IPS-18a (cell line): ENCODE data around the gene DCAF10.
A peak's percentile ranks its signal among the peaks of the same experiment; 100 is the strongest.
"Not testable (repeated sequence)": the region's sequence is repeated elsewhere in the genome, so short reads cannot be mapped to it uniquely, and the experiment has no call there.

Experiments
- H3K27ac ChIP-seq: one replicate; pipeline ENCODE4 v1.5.1; 2013; ENCODE audit warnings: low read length
- H3K27me3 ChIP-seq: one replicate; pipeline ENCODE4 v1.6.1; 2013; ENCODE audit warnings: mild to moderate bottlenecking, low read length; ENCODE audit not compliant: control insufficient read depth, insufficient read depth
- H3K36me3 ChIP-seq: one replicate; pipeline ENCODE4 v1.6.1; 2013; ENCODE audit warnings: low read depth, low read length; ENCODE audit not compliant: control insufficient read depth
- H3K4me1 ChIP-seq: one replicate; pipeline ENCODE4 v1.6.1; 2013; ENCODE audit warnings: low read depth, low read length; ENCODE audit not compliant: control insufficient read depth
- H3K4me3 ChIP-seq: one replicate; pipeline ENCODE4 v1.5.1; 2013; ENCODE audit warnings: low read length
- H3K9ac ChIP-seq: one replicate; pipeline ENCODE4 v1.6.1; 2013; ENCODE audit warnings: mild to moderate bottlenecking, low read length, moderate library complexity
- H3K9me3 ChIP-seq: one replicate; pipeline ENCODE4 v1.6.1; 2013; ENCODE audit warnings: low read depth, low read length; ENCODE audit not compliant: control insufficient read depth

Gene DCAF10

DNA sequence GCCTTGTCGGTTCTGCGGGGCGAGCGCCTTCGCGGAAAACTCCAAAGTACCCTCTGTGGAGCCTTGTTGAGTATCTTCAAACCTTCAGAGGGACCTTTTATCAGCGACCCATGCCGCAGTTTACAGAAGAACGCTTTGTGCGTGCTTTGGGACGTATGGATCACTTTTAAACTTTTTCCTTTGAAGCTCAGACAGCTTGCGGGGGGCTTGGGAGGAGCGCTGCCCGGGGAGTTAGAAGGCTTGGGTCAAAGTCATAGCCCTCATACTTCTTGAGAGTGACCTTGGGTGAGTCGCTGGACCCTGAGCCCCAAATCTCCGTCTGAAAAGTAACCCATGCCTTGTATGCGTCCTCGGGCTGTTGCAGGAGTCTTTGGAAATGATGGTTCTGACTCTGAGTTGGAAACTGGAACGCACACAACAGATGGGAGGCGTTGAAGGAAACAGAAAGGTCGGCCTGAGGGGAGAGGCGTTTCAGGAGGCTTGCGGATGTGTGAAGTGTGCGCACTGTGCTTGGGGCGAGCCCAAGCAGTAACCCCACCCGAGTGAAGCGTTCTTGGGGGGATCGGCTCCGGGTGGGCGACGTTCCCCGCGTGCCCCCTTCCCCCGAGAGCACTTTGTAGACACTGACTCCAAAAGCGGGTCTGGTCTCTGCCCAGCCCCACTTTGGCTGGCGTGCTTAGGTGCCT is 104.0 kb downstream of the DCAF10 start:
- Histone ChIP-seq H3K9ac (peak overlapping the region; percentile 67), H3K27me3 (peaks cover 9% of the 10 kb centered on the region), H3K4me1 (peaks cover 12% of the 10 kb centered on the region), H3K9me3 (no peaks in the 10 kb centered on the region), H3K27ac (no peak overlapping the region), H3K36me3 (peaks cover under 1% of the 10 kb centered on the region), H3K4me3 (peak overlapping the region; percentile 94)

GRCh38 chr9:37905131-37905505 is 104.5 kb downstream of the DCAF10 start:
- Histone ChIP-seq H3K4me1 (peaks cover 12% of the 10 kb centered on the region), H3K9ac (no peak overlapping the region), H3K27ac (no peak overlapping the region), H3K4me3 (peak overlapping the region; percentile 94), H3K36me3 (no peaks in the 10 kb centered on the region), H3K9me3 (no peaks in the 10 kb centered on the region), H3K27me3 (peaks cover 9% of the 10 kb centered on the region)

GRCh38 chr9:37905776-37906175 is 105.2 kb downstream of the DCAF10 start:
- peaks cover 12% of the 10 kb centered on the region for H3K4me1 ChIP-seq
- H3K27ac ChIP-seq = no peak overlapping the region
- H3K36me3 ChIP-seq = no peaks in the 10 kb centered on the region
- H3K27me3 ChIP-seq = peaks cover 9% of the 10 kb centered on the region
- H3K9me3 ChIP-seq = no peaks in the 10 kb centered on the region
- H3K9ac ChIP-seq = no peak overlapping the region
- H3K4me3 ChIP-seq = no peak overlapping the region

DNA sequence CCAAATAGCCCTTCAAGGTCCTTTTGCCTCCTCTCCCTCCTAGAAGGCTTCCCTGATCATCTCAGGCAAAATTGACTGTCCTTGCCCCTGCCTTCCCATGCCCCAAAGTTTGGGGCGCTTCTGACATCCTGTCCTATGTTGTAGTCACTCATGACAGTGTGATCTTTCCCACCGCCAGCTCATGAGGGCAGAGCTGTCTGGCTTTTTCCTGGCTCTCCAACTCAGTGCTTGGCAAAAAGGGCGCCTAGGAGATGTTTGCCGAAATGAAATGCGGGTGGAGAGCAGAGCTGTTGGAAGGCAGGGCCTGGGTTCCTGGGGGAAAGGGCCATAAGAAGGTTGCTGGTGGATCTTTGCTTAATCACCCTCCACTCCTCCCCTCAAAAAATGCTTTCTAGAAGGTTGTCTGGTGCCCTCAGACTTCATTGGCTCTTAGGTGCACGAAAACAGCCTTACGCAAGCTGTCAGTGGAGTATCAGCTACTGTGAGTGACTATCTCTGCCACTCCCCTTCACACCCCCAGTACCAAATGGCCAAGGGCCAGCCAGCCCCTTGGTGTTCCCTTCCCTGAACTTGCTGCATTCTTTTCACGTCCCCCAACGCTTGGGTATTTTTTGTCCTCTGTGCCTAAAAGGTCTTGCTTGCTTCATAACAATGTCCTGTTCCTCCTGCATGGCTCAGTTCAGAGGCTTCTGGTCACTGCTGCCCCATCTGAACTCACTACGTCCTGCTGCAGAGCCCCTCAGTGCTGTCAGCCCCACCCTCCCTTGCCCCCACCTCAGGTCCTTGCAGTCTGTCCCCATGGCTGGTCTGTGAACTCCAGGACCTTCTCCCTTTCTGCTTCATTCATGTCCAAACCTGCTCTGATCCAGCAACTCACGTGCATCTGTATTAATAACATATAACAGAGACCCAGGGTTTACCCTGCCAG is 106.0 kb downstream of the DCAF10 start:
- Histone ChIP-seq H3K27me3 (peaks cover 9% of the 10 kb centered on the region), H3K4me3 (no peak overlapping the region), H3K9ac (no peak overlapping the region), H3K27ac (no peak overlapping the region), H3K36me3 (no peaks in the 10 kb centered on the region), H3K4me1 (peaks cover 12% of the 10 kb centered on the region), H3K9me3 (no peaks in the 10 kb centered on the region)

- peaks cover 7% of the 10 kb centered on the region for H3K4me1 ChIP-seq
- H3K9me3 ChIP-seq = no peaks in the 10 kb centered on the region
- H3K27ac ChIP-seq = no peak overlapping the region
- H3K27me3 ChIP-seq = peaks cover 3% of the 10 kb centered on the region
- H3K36me3 ChIP-seq = no peaks in the 10 kb centered on the region
- H3K4me3 ChIP-seq = no peak overlapping the region
- H3K9ac ChIP-seq = no peak overlapping the region
Measured at GRCh38 chr9:37908283-37908682, 107.7 kb downstream of the DCAF10 start.

DNA sequence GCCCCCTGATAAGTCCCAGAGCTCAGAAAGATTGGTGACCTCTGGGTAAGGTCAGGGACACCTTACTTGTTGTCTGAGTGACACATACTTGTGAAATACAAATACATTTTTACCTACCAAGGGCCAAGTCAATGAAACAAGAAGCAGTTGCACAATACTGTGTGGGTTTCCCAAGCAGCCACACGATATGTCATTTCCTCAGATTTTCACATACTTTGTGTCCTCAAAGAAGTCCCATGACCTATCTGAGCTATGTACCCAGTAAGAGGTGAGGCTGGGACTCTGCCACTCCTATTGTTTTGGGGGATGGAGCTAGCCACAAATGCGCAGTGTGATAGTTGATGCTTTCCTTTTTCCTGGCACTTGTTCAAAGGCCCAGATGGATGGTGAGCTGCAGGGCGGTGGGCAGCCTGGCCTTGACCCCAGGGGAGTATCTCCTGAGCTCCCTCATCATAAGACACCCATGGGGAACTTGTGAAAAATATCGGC is 108.1 kb downstream of the DCAF10 start:
- no peak overlapping the region for H3K4me3 ChIP-seq
- peaks cover 3% of the 10 kb centered on the region for H3K27me3 ChIP-seq
- H3K9ac ChIP-seq = no peak overlapping the region
- no peaks in the 10 kb centered on the region for H3K36me3 ChIP-seq
- peaks cover 7% of the 10 kb centered on the region for H3K4me1 ChIP-seq
- no peaks in the 10 kb centered on the region for H3K9me3 ChIP-seq
- no peak overlapping the region for H3K27ac ChIP-seq

DNA sequence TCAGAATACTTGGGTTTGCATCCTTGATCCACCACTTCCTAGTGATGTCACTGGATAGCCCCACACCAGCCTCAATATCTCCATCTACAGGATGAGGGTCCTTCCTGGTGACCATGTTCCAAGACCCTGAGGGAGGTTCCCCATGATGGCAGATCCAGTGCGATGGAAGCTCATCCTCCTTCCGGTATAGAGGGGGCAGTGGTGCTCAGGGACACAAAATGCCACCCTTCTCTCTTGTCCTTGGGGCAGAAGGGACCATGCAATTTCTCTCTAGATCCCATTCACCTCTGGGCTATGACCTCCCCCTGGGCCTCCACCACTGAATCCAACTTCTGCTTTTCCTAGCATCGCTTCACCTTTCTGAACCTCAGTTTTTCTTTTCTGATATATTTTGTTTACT is 108.7 kb downstream of the DCAF10 start:
- Histone ChIP-seq H3K36me3 (no peaks in the 10 kb centered on the region), H3K27ac (no peak overlapping the region), H3K9me3 (no peaks in the 10 kb centered on the region), H3K9ac (no peak overlapping the region), H3K4me1 (peaks cover 7% of the 10 kb centered on the region), H3K4me3 (no peak overlapping the region), H3K27me3 (peaks cover 3% of the 10 kb centered on the region)

GRCh38 chr9:37909836-37910235 is 109.2 kb downstream of the DCAF10 start:
- H3K4me3 ChIP-seq, H3K9ac ChIP-seq, H3K4me1 ChIP-seq, H3K27me3 ChIP-seq, H3K36me3 ChIP-seq, H3K27ac ChIP-seq, H3K9me3 ChIP-seq: not testable (repeated sequence)

DNA sequence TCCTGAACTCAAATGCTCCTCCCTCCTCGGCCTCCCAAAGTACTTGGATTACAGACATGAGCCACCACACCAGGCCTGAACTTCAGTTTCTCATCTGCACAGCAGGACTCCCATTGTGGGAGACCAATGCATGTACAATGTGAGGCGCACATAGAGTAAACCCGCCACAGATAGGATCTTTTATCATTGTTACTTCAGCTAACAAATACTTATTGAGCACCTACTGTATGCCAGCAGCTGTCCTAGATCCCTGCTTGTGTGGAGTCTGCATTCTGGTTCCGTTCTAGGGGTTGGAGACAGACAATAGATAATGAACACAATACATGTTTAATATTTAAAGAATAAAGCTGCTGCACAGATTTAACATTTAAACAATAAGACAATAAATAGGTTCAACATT is 109.7 kb downstream of the DCAF10 start:
- H3K4me3 ChIP-seq = no peak overlapping the region
- no peaks in the 10 kb centered on the region for H3K36me3 ChIP-seq
- H3K27me3 ChIP-seq = peaks cover 3% of the 10 kb centered on the region
- H3K9ac ChIP-seq = no peak overlapping the region
- no peaks in the 10 kb centered on the region for H3K9me3 ChIP-seq
- no peak overlapping the region for H3K27ac ChIP-seq
- no peaks in the 10 kb centered on the region for H3K4me1 ChIP-seq

DNA sequence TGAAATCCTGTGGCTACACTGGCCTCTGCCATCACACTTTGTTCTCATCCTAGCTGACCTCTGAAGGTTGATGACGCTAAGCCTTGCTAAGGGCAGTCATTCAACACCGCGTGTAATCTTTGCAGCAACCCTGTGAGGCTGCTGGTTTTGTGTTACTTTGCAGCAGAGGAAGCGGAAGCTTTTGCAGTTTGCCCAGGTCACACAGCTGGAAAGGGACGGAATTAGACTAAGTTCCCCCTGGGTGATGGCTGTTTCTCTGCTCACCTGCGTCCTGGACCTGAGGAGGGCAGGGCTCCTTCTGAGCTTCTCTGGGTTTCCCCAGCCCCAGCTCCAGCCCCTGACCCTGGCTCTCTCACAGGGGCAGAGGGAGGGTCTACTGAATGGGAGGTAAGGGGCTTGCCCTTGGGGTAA is 110.7 kb downstream of the DCAF10 start:
- H3K27me3 ChIP-seq = no peaks in the 10 kb centered on the region
- no peaks in the 10 kb centered on the region for H3K9me3 ChIP-seq
- no peak overlapping the region for H3K4me3 ChIP-seq
- no peak overlapping the region for H3K9ac ChIP-seq
- no peaks in the 10 kb centered on the region for H3K36me3 ChIP-seq
- no peaks in the 10 kb centered on the region for H3K4me1 ChIP-seq
- H3K27ac ChIP-seq = no peak overlapping the region

DNA sequence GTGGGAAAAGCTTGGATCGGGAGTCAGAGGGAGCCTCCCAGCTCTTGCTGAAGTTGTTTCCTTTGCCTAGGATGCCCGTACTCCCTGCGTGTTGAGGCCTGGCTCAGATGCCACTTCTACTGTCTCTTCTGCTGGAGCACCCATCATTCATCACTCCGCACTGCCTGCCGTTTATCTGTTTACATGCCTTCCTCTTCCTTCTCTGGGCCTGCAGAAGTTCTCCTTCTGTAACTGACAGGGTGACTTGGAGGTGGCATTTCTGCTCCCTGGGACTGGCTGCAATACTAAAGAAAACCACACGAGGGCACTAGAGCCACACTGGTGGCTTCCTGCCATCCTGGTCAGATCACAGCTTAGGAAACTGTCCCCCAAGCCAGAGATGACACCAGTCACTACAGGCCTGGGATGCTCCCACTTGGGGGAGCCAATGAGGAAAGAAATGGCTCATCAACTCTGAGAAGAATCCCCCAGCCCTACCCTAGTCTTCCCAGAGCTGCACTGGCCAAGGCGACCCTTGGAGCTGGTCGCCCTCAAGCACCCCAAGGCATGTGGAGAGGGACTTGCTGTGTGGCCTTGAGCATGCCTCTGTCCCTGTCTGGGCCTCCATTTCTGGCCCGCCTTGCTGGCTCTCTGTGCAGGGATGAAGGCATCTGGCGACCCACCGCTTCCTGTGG is 113.0 kb downstream of the DCAF10 start:
- Histone ChIP-seq H3K27ac (no peak overlapping the region), H3K27me3 (no peaks in the 10 kb centered on the region)

More for the DNA sequence above, 113.0 kb downstream of the DCAF10 start:
- Histone ChIP-seq H3K4me3 (no peak overlapping the region), H3K9me3 (no peaks in the 10 kb centered on the region), H3K9ac (no peak overlapping the region), H3K36me3 (no peaks in the 10 kb centered on the region), H3K4me1 (no peaks in the 10 kb centered on the region)
